Keratinocyte (primary cell): ENCODE results near the gene KRTAP9-9. TPM values are rescaled to one million over a fixed set of nuclear protein-coding genes. Genes with fewer than 3 reads are reported as not detected.

ENCODE experiments used
- DNase-seq: peaks from one replicate; pipeline ENCODE4 v3.0.0-alpha.2; 2011; ENCODE audit warnings: low read depth, missing footprints, low spot score
- FAIRE-seq: peaks from 2 replicates; lab custom pipeline; 2011; peaks lifted over from hg19 to GRCh38; lab: Jason Lieb, UNC
- H2AFZ ChIP-seq: 2 replicates; pipeline ENCODE4 v1.6.0; 2012; ENCODE audit warnings: low read length, control low read depth, inconsistent platforms; ENCODE audit not compliant: control insufficient read depth
- H3K27ac ChIP-seq: 2 replicates; pipeline ENCODE4 v1.5.1; 2011; ENCODE audit warnings: low read length; ENCODE audit not compliant: control insufficient read depth, insufficient read depth
- H3K27me3 ChIP-seq: 3 replicates; pipeline ENCODE4 v1.6.0; 2011; ENCODE audit warnings: low read length; ENCODE audit not compliant: control insufficient read depth, insufficient read depth; ENCODE audit errors: extremely low read depth
- H3K36me3 ChIP-seq, 2 experiments: 2 replicates in 1 of 2; 3 replicates in 1 of 2; pipeline ENCODE4 v1.5.1; 2011; ENCODE audit warnings: low read length in 2 of 2, mild to moderate bottlenecking in 1 of 2; ENCODE audit not compliant: control insufficient read depth in 2 of 2, insufficient read depth in 2 of 2; ENCODE audit errors: extremely low read depth in 1 of 2
- H3K4me1 ChIP-seq: 3 replicates; pipeline ENCODE4 v1.5.1; 2011; ENCODE audit warnings: low read length; ENCODE audit not compliant: control insufficient read depth, insufficient read depth; ENCODE audit errors: extremely low read depth
- H3K4me2 ChIP-seq: 3 replicates; pipeline ENCODE4 v1.6.0; 2011; ENCODE audit warnings: low read depth, low read length; ENCODE audit not compliant: control insufficient read depth, insufficient read depth; ENCODE audit errors: extremely low read depth
- H3K4me3 ChIP-seq, 3 experiments: fragments of 200-600 bp in 1 of 3; sonication (generic) in 1 of 3; 2 replicates in 2 of 3; 3 replicates in 1 of 3; pipeline ENCODE4 v1.5.1; 2011 to 2016; ENCODE audit warnings: low read length in 3 of 3, mild to moderate bottlenecking in 3 of 3, control low read depth in 2 of 3, inconsistent platforms in 1 of 3, low read depth in 1 of 3, mixed read lengths in 1 of 3, mixed run types in 1 of 3, moderate library complexity in 1 of 3; ENCODE audit not compliant: control insufficient read depth in 2 of 3, insufficient read depth in 2 of 3; ENCODE audit errors: extremely low read depth in 1 of 3
- H3K79me2 ChIP-seq: 2 replicates; pipeline ENCODE4 v1.6.0; 2012; ENCODE audit warnings: low read length; ENCODE audit not compliant: control insufficient read depth, insufficient read depth
- H3K9ac ChIP-seq: 3 replicates; pipeline ENCODE4 v1.6.0; 2011; ENCODE audit warnings: low read length; ENCODE audit not compliant: control insufficient read depth, insufficient read depth; ENCODE audit errors: extremely low read depth
- H3K9me1 ChIP-seq: 3 replicates; pipeline ENCODE4 v1.6.0; 2011; ENCODE audit warnings: low read length; ENCODE audit not compliant: control insufficient read depth, insufficient read depth; ENCODE audit errors: extremely low read depth
- H3K9me3 ChIP-seq: 2 replicates; pipeline ENCODE4 v1.5.1; 2012; ENCODE audit warnings: low read depth, low read length; ENCODE audit not compliant: control insufficient read depth
- H4K20me1 ChIP-seq: 3 replicates; pipeline ENCODE4 v1.6.0; 2011; ENCODE audit warnings: low read length; ENCODE audit not compliant: control insufficient read depth, insufficient read depth; ENCODE audit errors: extremely low read depth
- CTCF ChIP-seq, 3 experiments: IDR thresholded peaks in 1 of 3; conservative IDR thresholded peaks in 1 of 3; optimal IDR thresholded peaks in 1 of 3; 2 replicates in 2 of 3; 3 replicates in 1 of 3; pipeline versions ENCODE3 to v1.5.1; 2011; ENCODE audit warnings: low read length in 3 of 3, mild to moderate bottlenecking in 3 of 3, moderate library complexity in 2 of 3, control low read depth in 1 of 3, inconsistent platforms in 1 of 3; ENCODE audit not compliant: insufficient read depth in 2 of 3; ENCODE audit errors: extremely low read depth in 1 of 3
- EZH2 ChIP-seq: IDR thresholded peaks from one replicate; pipeline ENCODE4 v1.6.1; 2012; ENCODE audit warnings: inconsistent platforms, mild to moderate bottlenecking, low read length, moderate library complexity
- dilution Hi-C: fragments of 300-500 bp; cut with MboI; formaldehyde crosslinking; loops from one replicate; pipeline ENCODE4 v1.7.0; 2020; ENCODE audit warnings: low sequenced_read_pairs; ENCODE audit not compliant: extremely low pct_ligation_motif_present
- polyA plus RNA-seq, 5 experiments: library from polyadenylated mRNA; depleted of rRNA in 3 of 5; stranded (reverse) in 3 of 5; stranded (forward) in 1 of 5; unstranded in 1 of 5; fragments of >200 nt; gene quantifications; 1 replicate in 1 of 5; 2 replicates in 3 of 5; 3 replicates in 1 of 5; pipeline versions ENCODE4 v1.2.1 to v1.2.3, GENCODE V29; 2011 to 2012; ENCODE audit warnings: missing spikeins in 2 of 5, low read depth in 1 of 5, low replicate concordance in 1 of 5

Gene KRTAP9-9
- polyA plus RNA-seq, 1 donor (not counting 4 experiments of a cell fraction or from before 2014, with no cell fraction given): not detected

- H3K4me2 ChIP-seq: no peak overlapping the region
- no peak for DNase-seq
- no peaks in the 10 kb centered on the region for H3K36me3 ChIP-seq
- H2AFZ ChIP-seq: no peak overlapping the region
- TF ChIP-seq EZH2: no peak
- no peak for TF ChIP-seq CTCF (optimal IDR thresholded peaks at IDR 0.05 in 1 of 3, IDR thresholded peaks at IDR 0.05 in 1 of 3, conservative IDR thresholded peaks at IDR 0.05 in 1 of 3; ENCODE audit: extremely low read depth in 1 of 3, insufficient read depth in 2 of 3, low read length in 3 of 3)
- FAIRE-seq: no peak
- no peaks in the 10 kb centered on the region for H3K27me3 ChIP-seq
- H3K79me2 ChIP-seq: no peaks in the 10 kb centered on the region
- H3K27ac ChIP-seq: no peak overlapping the region
- dilution Hi-C loops: no loop called here
- no peaks in the 10 kb centered on the region for H3K4me1 ChIP-seq
- no peak overlapping the region for H3K9ac ChIP-seq
- H3K4me3 ChIP-seq: no peak overlapping the region
- no peaks in the 10 kb centered on the region for H3K9me1 ChIP-seq
- H4K20me1 ChIP-seq: no peaks in the 10 kb centered on the region
- no peaks in the 10 kb centered on the region for H3K9me3 ChIP-seq
Observed at GRCh38 chr17:41278176-41278955, 23.2 kb downstream of the KRTAP9-9 start.

- DNase-seq (no peak), FAIRE-seq (no peak)
- no peak overlapping the region for H3K27ac ChIP-seq
- H3K4me1 ChIP-seq: no peaks in the 10 kb centered on the region
- H2AFZ ChIP-seq: no peak overlapping the region
- H3K9me1 ChIP-seq: no peaks in the 10 kb centered on the region
- no peaks in the 10 kb centered on the region for H3K79me2 ChIP-seq
- no peaks in the 10 kb centered on the region for H3K36me3 ChIP-seq
- dilution Hi-C loops: no loop called here
- H3K4me3 ChIP-seq: no peak overlapping the region
- no peak overlapping the region for H3K9ac ChIP-seq
- no peak for TF ChIP-seq EZH2
- no peak for TF ChIP-seq CTCF (optimal IDR thresholded peaks at IDR 0.05 in 1 of 3, IDR thresholded peaks at IDR 0.05 in 1 of 3, conservative IDR thresholded peaks at IDR 0.05 in 1 of 3; ENCODE audit: extremely low read depth in 1 of 3, insufficient read depth in 2 of 3, low read length in 3 of 3)
- no peaks in the 10 kb centered on the region for H4K20me1 ChIP-seq
- H3K4me2 ChIP-seq: no peak overlapping the region
- H3K27me3 ChIP-seq: no peaks in the 10 kb centered on the region
- H3K9me3 ChIP-seq: no peaks in the 10 kb centered on the region
Observed at GRCh38 chr17:41284043-41284442, 28.9 kb downstream of the KRTAP9-9 start.
